Activated naive CD4-positive, alpha-beta T cell treated with anti-CD3 and anti-CD28 coated beads for 36 hours (primary cell): ENCODE measurements around the gene KLF9. TPM values are rescaled to one million over a fixed set of nuclear protein-coding genes. Genes with fewer than 3 reads are reported as not detected.

ENCODE experiments used
- CTCF ChIA-PET: fragments of 350-600 bp; sonication (Branson Sonifier 250); formaldehyde crosslinking; loops from one replicate; lab custom pipeline; 2021; ENCODE audit warnings: antibody characterized with exemption; lab: Charles Lee
- DNase-seq: peaks from one replicate; pipeline ENCODE4 v3.0.0-alpha.2; 2020
- H3K27ac Mint-ChIP-seq: one replicate; pipeline ENCODE4 v1.8.0; 2021; ENCODE audit warnings: mild to moderate bottlenecking, mixed read lengths
- H3K27me3 Mint-ChIP-seq: one replicate; pipeline ENCODE4 v1.8.0; 2021; ENCODE audit warnings: low read depth, mixed read lengths
- H3K36me3 Mint-ChIP-seq: one replicate; pipeline ENCODE4 v1.8.0; 2021; ENCODE audit warnings: low read depth, mixed read lengths
- H3K4me1 Mint-ChIP-seq: one replicate; pipeline ENCODE4 v1.8.0; 2021; ENCODE audit warnings: low read depth, mixed read lengths
- H3K4me3 Mint-ChIP-seq: one replicate; pipeline ENCODE4 v1.8.0; 2021; ENCODE audit warnings: mild to moderate bottlenecking, moderate library complexity, mixed read lengths
- H3K9me3 Mint-ChIP-seq: one replicate; pipeline ENCODE4 v1.8.0; 2021; ENCODE audit warnings: mixed read lengths
- intact Hi-C: fragments of 100-400 bp; cut with micrococcal nuclease; formaldehyde crosslinking; loops from one replicate; pipeline ENCODE4 v1.15.1; 2023
- total RNA-seq, 2 experiments: library from RNA; stranded (reverse); gene quantifications; one replicate each; pipeline ENCODE4 v1.2.3, GENCODE V29; 2021

KLF9 gene
- total RNA-seq, 2 experiments from 2014 or later: 44.2 to 45.0 TPM

DNA sequence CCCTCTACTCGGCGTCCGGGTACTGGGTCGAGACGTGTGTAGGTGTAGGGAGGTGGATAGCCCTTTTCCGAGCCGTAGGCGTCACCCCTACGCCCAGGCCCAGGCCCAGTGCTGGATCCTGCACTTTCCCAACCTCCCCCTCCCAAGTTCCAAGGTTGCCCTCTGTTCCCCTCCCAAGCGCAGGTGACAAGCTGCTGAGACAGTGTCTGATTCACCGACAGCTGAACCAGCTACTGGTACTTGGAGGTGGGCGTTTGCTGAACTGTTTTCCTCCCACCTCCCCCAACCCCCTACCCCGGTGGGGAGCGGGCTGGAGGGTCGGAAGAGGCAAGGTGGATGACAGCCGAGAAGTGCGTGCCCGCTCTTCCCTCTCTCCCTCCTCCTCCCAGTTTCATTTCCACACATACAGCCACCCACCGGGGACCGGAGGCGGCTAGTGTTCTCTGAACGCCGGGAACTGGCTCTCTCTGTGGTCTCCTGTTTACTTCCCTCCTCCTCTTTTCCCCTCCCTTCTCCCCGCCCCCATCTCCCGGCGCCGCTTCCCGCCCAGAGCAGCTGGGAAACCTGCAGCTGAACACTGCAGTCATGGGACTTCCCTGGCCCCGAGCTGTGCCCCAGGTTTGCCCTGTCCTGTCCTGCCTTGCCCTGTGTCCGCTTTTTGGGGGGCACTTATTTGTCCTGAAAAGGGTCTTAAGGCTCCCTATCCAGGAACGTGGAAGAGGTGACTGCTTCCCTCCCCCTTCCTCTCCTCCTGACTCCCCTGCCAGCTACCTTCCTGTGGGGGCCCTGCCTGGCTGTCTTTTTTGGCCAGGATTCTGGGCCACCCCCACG lies 6.2 kb upstream of the KLF9 start:
- intact Hi-C loops: loop anchor here (1.0 to 5.0 kb wide), 9 partner anchors 8 to 1446 kb away; no protein-coding TSS in a partner anchor
- CTCF ChIA-PET: interaction anchor here (0.8 to 4.2 kb wide), 13 partner anchors 10 to 184 kb away, joined by 3 to 17 read pairs (median 4); no protein-coding TSS in a partner anchor
- Mint-ChIP-seq H3K9me3 (no peaks in the 10 kb centered on the region), H3K4me1 (peaks cover 41% of the 10 kb centered on the region), H3K27ac (peak overlapping the region; percentile 100), H3K36me3 (no peaks in the 10 kb centered on the region), H3K4me3 (peak overlapping the region; percentile 96), H3K27me3 (no peaks in the 10 kb centered on the region)
- peak; percentile 93 for DNase-seq

DNA sequence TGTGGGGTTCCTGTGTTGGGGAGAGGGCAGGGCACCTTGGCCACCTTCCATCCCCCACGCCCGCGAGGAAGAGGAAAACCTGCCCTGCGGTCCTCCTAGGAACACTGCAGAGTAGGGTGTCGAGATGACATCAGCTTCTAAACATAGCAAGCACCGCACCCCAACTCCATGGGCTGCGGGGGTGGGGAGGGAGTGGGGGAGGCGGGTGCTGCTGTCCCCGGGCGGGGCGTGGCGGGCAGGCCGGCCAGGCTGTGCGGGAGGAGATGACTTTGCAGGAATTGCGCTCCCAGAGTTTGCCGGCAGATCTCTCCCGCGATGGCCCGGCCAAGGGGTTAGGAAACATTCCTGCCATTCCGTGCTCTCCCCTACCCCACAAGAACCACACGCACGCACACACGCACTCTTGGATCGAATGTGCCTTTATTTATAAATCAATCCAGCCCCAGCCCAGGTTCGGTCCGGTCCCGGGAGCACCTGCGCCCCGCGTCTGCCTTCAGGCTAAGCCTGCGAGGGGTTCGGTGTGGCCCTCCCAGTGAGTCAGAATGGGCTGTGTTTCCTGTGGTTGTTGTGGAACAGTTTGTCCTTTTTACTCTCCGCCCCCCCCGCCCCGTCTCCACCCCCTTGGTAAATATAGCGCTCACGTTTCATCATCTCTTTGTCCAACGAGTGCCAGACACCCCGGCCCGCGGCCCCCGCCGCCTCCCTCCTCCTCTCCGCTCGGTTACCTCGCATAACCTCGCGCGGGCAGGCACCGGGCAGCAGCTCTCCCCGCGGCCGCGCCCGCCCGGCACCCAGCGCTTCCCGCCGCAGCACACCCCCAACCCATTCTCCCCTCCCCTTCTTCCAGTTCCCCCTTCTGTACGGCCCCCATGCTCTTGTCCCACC lies 5.3 kb upstream of the KLF9 start:
- H3K4me3 Mint-ChIP-seq: peak overlapping the region; percentile 96
- no peaks in the 10 kb centered on the region for H3K27me3 Mint-ChIP-seq
- DNase-seq: peak; percentile 94
- CTCF ChIA-PET: interaction anchor here (0.9 to 4.2 kb wide), 5 partner anchors 9 to 183 kb away, joined by 3 to 17 read pairs (median 5); no protein-coding TSS in a partner anchor
- peaks cover 46% of the 10 kb centered on the region for H3K4me1 Mint-ChIP-seq
- H3K36me3 Mint-ChIP-seq: no peaks in the 10 kb centered on the region
- no peaks in the 10 kb centered on the region for H3K9me3 Mint-ChIP-seq
- peak overlapping the region; percentile 100 for H3K27ac Mint-ChIP-seq
- intact Hi-C loops: loop anchor here (1.0 to 5.0 kb wide), 10 partner anchors 7 to 1445 kb away; no protein-coding TSS in a partner anchor

GRCh38 chr9:70418822-70419555 lies 4.5 kb upstream of the KLF9 start:
- intact Hi-C loops: loop anchor here (1.0 to 2.0 kb wide), 2 partner anchors 66 to 161 kb away; partner anchors contain the start of gene SMC5
- CTCF ChIA-PET: interaction anchor here (0.9 to 4.2 kb wide), 5 partner anchors 11 to 184 kb away, joined by 3 to 17 read pairs (median 3); no protein-coding TSS in a partner anchor
- peak overlapping the region; percentile 96 for H3K4me3 Mint-ChIP-seq
- no peaks in the 10 kb centered on the region for H3K9me3 Mint-ChIP-seq
- H3K36me3 Mint-ChIP-seq: no peaks in the 10 kb centered on the region
- H3K27ac Mint-ChIP-seq: peak overlapping the region; percentile 100
- DNase-seq: peak; percentile 87
- H3K27me3 Mint-ChIP-seq: no peaks in the 10 kb centered on the region
- peaks cover 52% of the 10 kb centered on the region for H3K4me1 Mint-ChIP-seq

- no peaks in the 10 kb centered on the region for H3K9me3 Mint-ChIP-seq
- peak overlapping the region; percentile 100 for H3K4me3 Mint-ChIP-seq
- H3K4me1 Mint-ChIP-seq: peaks cover 30% of the 10 kb centered on the region
- intact Hi-C loops: no loop called here
- no peak for DNase-seq
- CTCF ChIA-PET: interaction anchor here (0.6 to 2.4 kb wide), 3 partner anchors 80 to 187 kb away, joined by 3 to 8 read pairs (median 4); no protein-coding TSS in a partner anchor
- no peak overlapping the region for H3K27ac Mint-ChIP-seq
- no peaks in the 10 kb centered on the region for H3K27me3 Mint-ChIP-seq
- H3K36me3 Mint-ChIP-seq: peaks cover 22% of the 10 kb centered on the region
Measured at GRCh38 chr9:70415476-70415875, 1.0 kb upstream of the KLF9 start.

DNA sequence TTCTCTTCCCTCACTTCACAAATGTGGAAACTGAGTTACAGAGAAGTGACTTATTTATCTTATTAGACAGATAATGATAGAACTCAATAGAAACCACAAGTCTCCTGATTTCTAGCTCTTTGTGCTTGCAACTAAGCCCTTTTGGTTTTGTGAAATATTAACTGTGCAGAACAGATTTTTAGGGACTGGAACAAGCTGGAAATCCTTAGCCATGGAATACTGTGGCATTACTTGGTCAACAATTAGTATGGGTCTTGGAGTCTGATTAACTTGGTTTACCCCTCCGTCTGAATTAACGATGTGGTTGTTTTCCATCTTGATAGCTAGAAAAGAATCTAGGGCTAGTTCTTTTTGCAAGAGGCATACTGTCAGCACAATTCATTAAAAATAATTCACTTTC lies 584 bp upstream of the KLF9 start:
- Mint-ChIP-seq H3K36me3 (peaks cover 25% of the 10 kb centered on the region), H3K4me3 (peak overlapping the region; percentile 100), H3K4me1 (peaks cover 32% of the 10 kb centered on the region), H3K9me3 (no peaks in the 10 kb centered on the region), H3K27ac (peak overlapping the region; percentile 100), H3K27me3 (no peaks in the 10 kb centered on the region)
- no peak for DNase-seq
- intact Hi-C loops: no loop called here
- CTCF ChIA-PET: interaction anchor here (0.6 to 2.4 kb wide), 6 partner anchors 11 to 187 kb away, joined by 3 to 8 read pairs (median 4); no protein-coding TSS in a partner anchor

GRCh38 chr9:70413464-70413798 lies 1.0 kb downstream of the KLF9 start:
- Mint-ChIP-seq H3K4me1 (peaks cover 40% of the 10 kb centered on the region), H3K27me3 (no peaks in the 10 kb centered on the region), H3K9me3 (no peaks in the 10 kb centered on the region), H3K4me3 (peak overlapping the region; percentile 100), H3K27ac (peak overlapping the region; percentile 100), H3K36me3 (peaks cover 30% of the 10 kb centered on the region)
- intact Hi-C loops: loop anchor here (2.0 to 5.0 kb wide), 4 partner anchors 1246 to 1951 kb away; partner anchors contain the start of genes CEMIP2 and ZFAND5
- CTCF ChIA-PET: no interaction called here
- DNase-seq: no peak

DNA sequence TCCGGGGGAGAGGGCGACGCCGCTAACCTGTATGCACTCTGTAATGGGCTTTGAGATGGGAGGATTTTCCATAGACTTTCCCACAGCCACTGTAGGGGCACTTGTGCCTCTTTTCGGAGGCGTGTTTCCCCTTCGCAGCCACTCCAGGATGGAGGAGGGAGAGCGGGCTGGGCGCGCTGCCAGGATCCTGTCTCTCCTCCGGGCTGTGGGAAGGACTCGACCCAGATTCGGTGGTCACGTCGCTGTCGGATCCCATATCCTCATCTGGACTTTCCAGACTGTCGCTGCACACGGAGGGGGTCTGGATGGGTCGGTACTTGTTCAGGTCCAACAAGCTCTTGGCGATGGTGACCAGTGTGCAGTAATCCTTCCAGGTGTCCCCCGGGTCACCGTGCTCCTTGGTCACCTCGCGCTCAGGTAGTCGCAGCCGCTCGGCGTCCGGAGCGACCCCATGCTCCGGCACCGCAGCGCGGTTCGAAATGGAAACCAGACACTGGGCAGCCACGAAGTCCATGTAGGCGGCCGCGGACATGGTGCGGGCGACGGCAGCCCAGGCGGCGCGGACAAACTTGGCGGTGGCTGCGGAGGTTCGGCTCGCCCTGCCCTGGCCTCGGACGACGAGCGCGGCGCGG lies 1.5 kb downstream of the KLF9 start:
- CTCF ChIA-PET: interaction anchor here (0.6 kb wide), 1 partner anchor 19 kb away, joined by 3 read pairs; no protein-coding TSS in a partner anchor
- H3K36me3 Mint-ChIP-seq: peaks cover 35% of the 10 kb centered on the region
- DNase-seq: peak; percentile 55
- no peaks in the 10 kb centered on the region for H3K9me3 Mint-ChIP-seq
- peaks cover 40% of the 10 kb centered on the region for H3K4me1 Mint-ChIP-seq
- no peaks in the 10 kb centered on the region for H3K27me3 Mint-ChIP-seq
- H3K4me3 Mint-ChIP-seq: peak overlapping the region; percentile 100
- H3K27ac Mint-ChIP-seq: peak overlapping the region; percentile 99
- intact Hi-C loops: loop anchor here (1.0 to 5.0 kb wide), 6 partner anchors 7 to 1952 kb away; partner anchors contain the start of genes CEMIP2 and ZFAND5

- Mint-ChIP-seq H3K4me1 (peaks cover 46% of the 10 kb centered on the region), H3K9me3 (no peaks in the 10 kb centered on the region), H3K27me3 (no peaks in the 10 kb centered on the region), H3K36me3 (peaks cover 38% of the 10 kb centered on the region), H3K4me3 (peak overlapping the region; percentile 100), H3K27ac (peak overlapping the region; percentile 99)
- intact Hi-C loops: loop anchor here (1.0 to 5.0 kb wide), 7 partner anchors 8 to 1953 kb away; partner anchors contain the start of genes CEMIP2 and ZFAND5
- DNase-seq: peak; percentile 91
- CTCF ChIA-PET: interaction anchor here (0.6 to 0.8 kb wide), 3 partner anchors 18 to 68 kb away, joined by 3 to 4 read pairs (median 3); no protein-coding TSS in a partner anchor
Measured at GRCh38 chr9:70411930-70412831, 2.3 kb downstream of the KLF9 start.

GRCh38 chr9:70411121-70411929 lies 3.1 kb downstream of the KLF9 start:
- Mint-ChIP-seq H3K36me3 (peaks cover 38% of the 10 kb centered on the region), H3K4me1 (peaks cover 50% of the 10 kb centered on the region), H3K9me3 (no peaks in the 10 kb centered on the region), H3K27ac (peak overlapping the region; percentile 99), H3K4me3 (peak overlapping the region; percentile 100), H3K27me3 (no peaks in the 10 kb centered on the region)
- intact Hi-C loops: loop anchor here (2.0 to 5.0 kb wide), 3 partner anchors 59 to 1356 kb away; partner anchors contain the start of gene CEMIP2
- CTCF ChIA-PET: interaction anchor here (0.6 to 1.3 kb wide), 4 partner anchors 9 to 191 kb away, joined by 3 to 4 read pairs (median 4); no protein-coding TSS in a partner anchor
- DNase-seq: peak; percentile 62
